C4-2B (cell line): ENCODE measurements around the gene NPC1L1.

Experiments
- ZFX ChIP-seq: fragments of 450-650 bp; IDR thresholded peaks from 2 replicates; pipeline ENCODE4 v1.6.1; 2017
- TF ChIP-seq, protein P1 (sequence below): fragments of 450-650 bp; conservative IDR thresholded peaks from 2 replicates; pipeline ENCODE4 v1.5.1; 2017; ENCODE audit warnings: mild to moderate bottlenecking

DNA sequence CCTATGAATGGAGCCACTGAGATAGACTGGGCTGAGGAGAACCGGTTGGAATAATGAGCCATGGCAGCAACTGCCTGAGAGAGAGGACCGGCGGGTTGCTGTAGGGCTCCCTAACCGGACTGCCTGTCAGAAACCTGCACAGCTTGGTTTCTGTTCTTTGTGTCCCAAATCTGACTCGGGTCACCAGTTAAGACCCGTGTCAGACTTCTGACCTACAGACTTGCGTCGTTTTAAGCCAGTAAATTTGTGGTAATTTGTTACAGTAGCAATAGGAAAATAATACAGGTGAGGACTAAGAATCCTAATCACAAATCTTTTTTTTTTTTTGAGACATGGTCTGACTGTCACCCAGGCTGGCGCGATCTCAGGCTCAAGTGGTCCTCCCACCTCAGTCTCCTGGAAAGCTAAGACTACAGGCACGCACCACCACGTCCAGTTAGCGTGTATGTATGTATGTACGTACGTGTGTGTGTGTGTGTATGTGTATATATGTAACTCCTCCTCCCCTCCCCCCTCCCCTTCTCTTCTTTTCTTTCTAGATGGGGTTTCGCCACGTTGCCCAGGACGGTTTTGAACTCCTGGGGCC lies 33.2 kb upstream of the NPC1L1 start:
- TF ChIP-seq, protein P1, sequence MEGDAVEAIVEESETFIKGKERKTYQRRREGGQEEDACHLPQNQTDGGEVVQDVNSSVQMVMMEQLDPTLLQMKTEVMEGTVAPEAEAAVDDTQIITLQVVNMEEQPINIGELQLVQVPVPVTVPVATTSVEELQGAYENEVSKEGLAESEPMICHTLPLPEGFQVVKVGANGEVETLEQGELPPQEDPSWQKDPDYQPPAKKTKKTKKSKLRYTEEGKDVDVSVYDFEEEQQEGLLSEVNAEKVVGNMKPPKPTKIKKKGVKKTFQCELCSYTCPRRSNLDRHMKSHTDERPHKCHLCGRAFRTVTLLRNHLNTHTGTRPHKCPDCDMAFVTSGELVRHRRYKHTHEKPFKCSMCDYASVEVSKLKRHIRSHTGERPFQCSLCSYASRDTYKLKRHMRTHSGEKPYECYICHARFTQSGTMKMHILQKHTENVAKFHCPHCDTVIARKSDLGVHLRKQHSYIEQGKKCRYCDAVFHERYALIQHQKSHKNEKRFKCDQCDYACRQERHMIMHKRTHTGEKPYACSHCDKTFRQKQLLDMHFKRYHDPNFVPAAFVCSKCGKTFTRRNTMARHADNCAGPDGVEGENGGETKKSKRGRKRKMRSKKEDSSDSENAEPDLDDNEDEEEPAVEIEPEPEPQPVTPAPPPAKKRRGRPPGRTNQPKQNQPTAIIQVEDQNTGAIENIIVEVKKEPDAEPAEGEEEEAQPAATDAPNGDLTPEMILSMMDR = no peak
- TF ChIP-seq ZFX = no peak
